Lower leg skin (tissue), 3 donors: ENCODE measurements around the gene SAMD4B.

Source experiments
- POLR2A ChIP-seq, 2 donors: fragments of 450-650 bp; IDR thresholded peaks; one replicate each; pipeline ENCODE4 v1.6.1; 2016 to 2017; ENCODE audit warnings: antibody characterized with exemption in 2 of 2, mild to moderate bottlenecking in 1 of 2, moderate library complexity in 1 of 2
- TF ChIP-seq, protein P1 (sequence below), 3 donors: fragments of 450-650 bp; IDR thresholded peaks; one replicate each; pipeline ENCODE4 v1.5.1; 2016; ENCODE audit warnings: antibody characterized with exemption in 3 of 3, mild to moderate bottlenecking in 3 of 3, moderate library complexity in 2 of 3

DNA sequence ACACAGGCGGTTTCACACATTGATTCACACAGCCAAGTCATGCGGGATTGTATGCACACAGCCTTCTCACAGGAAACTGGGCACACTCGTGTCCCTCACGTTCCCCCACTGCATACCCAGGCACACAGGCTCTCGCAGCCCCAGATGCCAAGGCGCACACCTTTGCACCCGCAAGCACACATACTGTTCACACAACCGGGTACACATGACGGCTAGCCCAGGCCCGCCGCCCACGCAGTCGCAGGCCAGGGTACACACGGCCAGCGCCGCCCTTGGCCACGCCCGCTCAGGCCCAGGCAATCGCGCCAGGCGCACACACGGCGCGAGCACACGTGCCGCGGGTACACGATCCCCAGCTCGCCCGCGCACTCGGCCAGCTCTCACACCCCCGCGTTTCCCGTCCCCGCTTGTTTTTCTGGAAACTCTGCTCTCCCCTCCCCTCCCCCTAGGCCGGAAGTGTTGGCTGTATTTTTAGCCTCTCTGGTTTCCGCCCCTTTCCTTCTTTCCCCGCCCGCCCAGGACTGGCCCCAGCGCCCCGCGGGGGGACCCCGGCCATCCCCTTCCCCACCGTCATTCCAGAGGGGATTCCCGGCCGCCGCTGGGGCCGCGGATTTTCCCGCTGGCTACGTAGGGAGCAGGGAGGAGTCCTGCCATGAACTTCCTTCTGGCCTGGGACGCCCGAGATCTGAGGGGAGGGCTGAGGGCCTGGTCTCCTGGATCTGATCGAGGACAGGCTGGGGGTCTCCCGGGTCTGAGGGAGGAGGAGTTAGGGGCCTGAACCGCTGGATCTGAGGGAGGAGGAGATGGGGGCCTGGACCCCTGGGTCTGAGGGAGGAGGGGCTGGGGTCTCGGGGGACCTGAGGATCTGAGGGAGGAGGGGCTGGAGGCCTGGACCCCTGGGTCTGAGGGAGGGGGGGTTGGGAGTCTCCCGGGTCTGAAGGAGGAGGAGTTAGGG lies 60.4 kb downstream of the SAMD4B start:
- TF ChIP-seq, protein P1, sequence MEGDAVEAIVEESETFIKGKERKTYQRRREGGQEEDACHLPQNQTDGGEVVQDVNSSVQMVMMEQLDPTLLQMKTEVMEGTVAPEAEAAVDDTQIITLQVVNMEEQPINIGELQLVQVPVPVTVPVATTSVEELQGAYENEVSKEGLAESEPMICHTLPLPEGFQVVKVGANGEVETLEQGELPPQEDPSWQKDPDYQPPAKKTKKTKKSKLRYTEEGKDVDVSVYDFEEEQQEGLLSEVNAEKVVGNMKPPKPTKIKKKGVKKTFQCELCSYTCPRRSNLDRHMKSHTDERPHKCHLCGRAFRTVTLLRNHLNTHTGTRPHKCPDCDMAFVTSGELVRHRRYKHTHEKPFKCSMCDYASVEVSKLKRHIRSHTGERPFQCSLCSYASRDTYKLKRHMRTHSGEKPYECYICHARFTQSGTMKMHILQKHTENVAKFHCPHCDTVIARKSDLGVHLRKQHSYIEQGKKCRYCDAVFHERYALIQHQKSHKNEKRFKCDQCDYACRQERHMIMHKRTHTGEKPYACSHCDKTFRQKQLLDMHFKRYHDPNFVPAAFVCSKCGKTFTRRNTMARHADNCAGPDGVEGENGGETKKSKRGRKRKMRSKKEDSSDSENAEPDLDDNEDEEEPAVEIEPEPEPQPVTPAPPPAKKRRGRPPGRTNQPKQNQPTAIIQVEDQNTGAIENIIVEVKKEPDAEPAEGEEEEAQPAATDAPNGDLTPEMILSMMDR (IDR thresholded peaks at IDR 0.05) = no peak
- TF ChIP-seq POLR2A (IDR thresholded peaks at IDR 0.05) = peak in 1 of 2 donors; percentile 9
